Measurements from ENCODE around the gene PSMD14.

The PSMD14 gene

GRCh38 chr2:161445097-161445496 lies 136.9 kb downstream of the PSMD14 start:
- DNase-seq, result no peak

- no peak for DNase-seq
Observed at GRCh38 chr2:161448431-161448830, 140.2 kb downstream of the PSMD14 start.

Measured in hypothalamus (tissue), 51 donors.